ENCODE results near the gene GATAD2B.

DNA sequence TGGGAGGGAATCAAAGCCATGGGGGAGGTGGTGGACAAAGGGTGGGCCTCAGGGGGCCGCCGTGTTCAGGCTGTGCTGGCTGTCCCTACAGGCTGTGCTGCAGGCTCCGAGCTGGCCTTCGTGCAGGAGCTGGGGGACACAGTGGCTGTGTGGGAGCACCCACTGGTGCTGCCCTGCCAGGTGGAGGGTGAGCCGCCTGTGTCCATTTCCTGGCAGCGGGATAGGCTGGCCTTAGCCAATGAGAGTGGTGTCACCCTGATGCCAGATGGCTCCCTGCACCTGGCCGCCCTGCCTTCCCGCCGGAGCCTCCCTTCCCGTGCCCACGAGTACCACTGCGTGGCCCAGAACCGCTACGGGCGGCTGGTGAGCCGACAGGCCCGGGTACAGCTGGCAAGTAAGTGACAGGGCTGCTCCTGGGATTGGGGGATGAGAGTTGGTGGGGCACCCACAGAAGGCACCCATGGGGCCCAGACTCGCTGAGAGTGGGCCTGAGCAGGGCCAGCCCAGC, 127.4 kb downstream of the GATAD2B start:
- TF ChIP-seq, protein P1, sequence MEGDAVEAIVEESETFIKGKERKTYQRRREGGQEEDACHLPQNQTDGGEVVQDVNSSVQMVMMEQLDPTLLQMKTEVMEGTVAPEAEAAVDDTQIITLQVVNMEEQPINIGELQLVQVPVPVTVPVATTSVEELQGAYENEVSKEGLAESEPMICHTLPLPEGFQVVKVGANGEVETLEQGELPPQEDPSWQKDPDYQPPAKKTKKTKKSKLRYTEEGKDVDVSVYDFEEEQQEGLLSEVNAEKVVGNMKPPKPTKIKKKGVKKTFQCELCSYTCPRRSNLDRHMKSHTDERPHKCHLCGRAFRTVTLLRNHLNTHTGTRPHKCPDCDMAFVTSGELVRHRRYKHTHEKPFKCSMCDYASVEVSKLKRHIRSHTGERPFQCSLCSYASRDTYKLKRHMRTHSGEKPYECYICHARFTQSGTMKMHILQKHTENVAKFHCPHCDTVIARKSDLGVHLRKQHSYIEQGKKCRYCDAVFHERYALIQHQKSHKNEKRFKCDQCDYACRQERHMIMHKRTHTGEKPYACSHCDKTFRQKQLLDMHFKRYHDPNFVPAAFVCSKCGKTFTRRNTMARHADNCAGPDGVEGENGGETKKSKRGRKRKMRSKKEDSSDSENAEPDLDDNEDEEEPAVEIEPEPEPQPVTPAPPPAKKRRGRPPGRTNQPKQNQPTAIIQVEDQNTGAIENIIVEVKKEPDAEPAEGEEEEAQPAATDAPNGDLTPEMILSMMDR (IDR thresholded peaks at IDR 0.05; ENCODE audit: insufficient read depth, low read length): no peak
- no peak for TF ChIP-seq GABPA (IDR thresholded peaks at IDR 0.05; ENCODE audit: low read depth)
